DND-41 (cell line): Measurements from ENCODE around the gene KATNA1.
"Not testable (repeated sequence)": the region's sequence is repeated elsewhere in the genome, so short reads cannot be mapped to it uniquely, and the experiment has no call there.

Experiments used
- ATAC-seq: fragments of 200-7000 bp; cut with Tn5 transposase; 3 replicates; pipeline ENCODE4 v1.9.1; 2021; ENCODE audit warnings: low read depth; ENCODE audit not compliant: insufficient read depth
- DNase-seq: peaks from one replicate; pipeline ENCODE4 v3.0.0-alpha.2; 2020
- H2AFZ ChIP-seq: 2 replicates; pipeline ENCODE4 v1.6.0; 2012; ENCODE audit warnings: low read depth, low read length
- H3K27ac ChIP-seq: 2 replicates; pipeline ENCODE4 v1.5.1; 2012; ENCODE audit warnings: low read length, inconsistent platforms
- H3K27me3 ChIP-seq: fragments of 200-600 bp; sonication (generic); 2 replicates; pipeline ENCODE4 v1.6.0; 2012; ENCODE audit warnings: low read length, mild to moderate bottlenecking, inconsistent platforms; ENCODE audit not compliant: insufficient read depth, poor library complexity
- H3K36me3 ChIP-seq: 2 replicates; pipeline ENCODE4 v1.5.1; 2012; ENCODE audit warnings: low read length, inconsistent platforms; ENCODE audit not compliant: insufficient read depth
- H3K4me1 ChIP-seq: 2 replicates; pipeline ENCODE4 v1.5.1; 2012; ENCODE audit warnings: mild to moderate bottlenecking, low read length; ENCODE audit not compliant: insufficient read depth
- H3K4me2 ChIP-seq: 2 replicates; pipeline ENCODE4 v1.6.0; 2012; ENCODE audit warnings: mild to moderate bottlenecking, moderate library complexity, low read length, inconsistent platforms; ENCODE audit not compliant: insufficient read depth
- H3K4me3 ChIP-seq, 2 experiments: fragments of 200-600 bp in 1 of 2; shearing (Covaris generic) in 1 of 2; 2 replicates each; pipeline ENCODE4 v1.5.1; 2012 to 2016; ENCODE audit warnings: inconsistent platforms in 2 of 2, low read length in 2 of 2, mild to moderate bottlenecking in 2 of 2, low read depth in 1 of 2, moderate library complexity in 1 of 2
- H3K79me2 ChIP-seq: 2 replicates; pipeline ENCODE4 v1.6.0; 2012; ENCODE audit warnings: low read length, inconsistent platforms; ENCODE audit not compliant: insufficient read depth
- H3K9ac ChIP-seq: 2 replicates; pipeline ENCODE4 v1.6.0; 2012; ENCODE audit warnings: low read depth, mild to moderate bottlenecking, inconsistent platforms, low read length, moderate library complexity
- H3K9me3 ChIP-seq: 2 replicates; pipeline ENCODE4 v1.5.1; 2012; ENCODE audit warnings: low read length, moderate library complexity, mild to moderate bottlenecking, inconsistent platforms; ENCODE audit not compliant: insufficient read depth, severe bottlenecking
- H4K20me1 ChIP-seq: 2 replicates; pipeline ENCODE4 v1.6.0; 2012; ENCODE audit warnings: low read length; ENCODE audit not compliant: insufficient read depth
- CTCF ChIP-seq: IDR thresholded peaks from 2 replicates; pipeline ENCODE4 v1.5.1; 2012; ENCODE audit warnings: borderline replicate concordance, low read length, moderate library complexity, mild to moderate bottlenecking; ENCODE audit not compliant: poor library complexity, severe bottlenecking; ENCODE audit errors: extremely low read depth
- EZH2 ChIP-seq: IDR thresholded peaks from 3 replicates; pipeline ENCODE4 v1.6.1; 2012; ENCODE audit warnings: borderline replicate concordance, low read depth, mild to moderate bottlenecking, moderate library complexity, low read length, inconsistent platforms; ENCODE audit not compliant: severe bottlenecking

KATNA1 gene

DNA sequence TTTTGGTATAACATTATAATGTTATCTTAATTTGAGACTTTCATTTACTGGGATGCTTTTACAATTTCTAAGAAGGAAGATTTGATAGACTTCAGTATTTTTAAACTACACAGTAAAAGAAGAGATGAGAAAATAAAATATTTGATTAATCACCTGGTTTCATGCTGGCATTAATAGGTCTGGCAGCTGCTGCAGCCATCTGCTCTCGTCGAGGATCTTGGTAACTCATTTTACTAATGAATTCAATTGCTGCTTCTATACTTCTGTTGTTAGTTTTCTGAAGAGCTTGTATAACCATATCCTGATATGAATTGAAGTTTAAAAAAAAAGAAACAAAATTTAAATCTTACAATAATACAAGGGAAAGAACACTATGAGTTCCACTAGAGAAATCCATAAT lies 46.4 kb upstream of the KATNA1 start:
- no peaks in the 10 kb centered on the region for H3K9me3 ChIP-seq
- H3K27me3 ChIP-seq = no peaks in the 10 kb centered on the region
- H3K4me2 ChIP-seq = no peak overlapping the region
- DNase-seq (no peak), ATAC-seq (no peak)
- H4K20me1 ChIP-seq = peaks cover 45% of the 10 kb centered on the region
- H3K79me2 ChIP-seq = peaks cover 96% of the 10 kb centered on the region
- no peak for TF ChIP-seq EZH2
- TF ChIP-seq CTCF = no peak
- no peaks in the 10 kb centered on the region for H3K4me1 ChIP-seq
- H3K9ac ChIP-seq = no peak overlapping the region
- H3K36me3 ChIP-seq = peaks cover 86% of the 10 kb centered on the region
- H2AFZ ChIP-seq = no peak overlapping the region
- H3K27ac ChIP-seq = no peak overlapping the region
- no peak overlapping the region for H3K4me3 ChIP-seq

DNA sequence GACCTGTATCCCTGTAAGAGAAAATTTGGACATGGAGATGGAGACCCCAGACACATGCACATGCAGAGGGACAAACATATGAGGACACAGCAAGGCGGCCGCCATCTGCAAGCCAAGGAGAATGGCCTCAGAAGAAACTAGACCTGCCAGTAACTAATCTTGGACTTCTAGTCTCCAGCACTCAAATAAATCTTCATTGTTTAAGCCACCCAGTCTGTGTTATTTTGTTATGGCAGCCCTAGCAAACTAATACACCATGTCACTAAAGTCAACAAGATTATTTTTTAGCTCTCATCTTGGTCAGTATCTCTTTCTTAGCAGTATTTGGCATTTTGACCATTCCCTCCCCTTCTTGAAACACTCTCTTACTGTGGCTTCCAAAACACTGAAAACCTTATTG lies 42.7 kb upstream of the KATNA1 start:
- Histone ChIP-seq H2AFZ (no peak overlapping the region), H3K79me2 (peaks cover 87% of the 10 kb centered on the region), H3K27me3 (no peaks in the 10 kb centered on the region), H3K9ac (no peak overlapping the region), H3K4me1 (no peaks in the 10 kb centered on the region), H3K36me3 (peaks cover 71% of the 10 kb centered on the region), H3K4me2 (no peak overlapping the region), H3K27ac (no peak overlapping the region), H3K9me3 (no peaks in the 10 kb centered on the region), H4K20me1 (peaks cover 30% of the 10 kb centered on the region), H3K4me3 (no peak overlapping the region)
- TF ChIP-seq CTCF = no peak
- no peak for TF ChIP-seq EZH2
- DNase-seq (no peak), ATAC-seq (no peak)

- Histone ChIP-seq H3K27ac (no peak overlapping the region), H3K4me1 (no peaks in the 10 kb centered on the region), H3K4me3 (no peak overlapping the region), H2AFZ (no peak overlapping the region), H3K9ac (no peak overlapping the region), H3K79me2 (peaks cover 78% of the 10 kb centered on the region), H3K27me3 (no peaks in the 10 kb centered on the region), H4K20me1 (peaks cover 31% of the 10 kb centered on the region; the same call in 1 of the 2 replicates), H3K4me2 (no peak overlapping the region), H3K9me3 (no peaks in the 10 kb centered on the region), H3K36me3 (peaks cover 61% of the 10 kb centered on the region)
- ATAC-seq = no peak
- TF ChIP-seq CTCF (no peak), EZH2 (no peak)
- no peak for DNase-seq
Measured at GRCh38 chr6:149686230-149686629, 37.7 kb upstream of the KATNA1 start.

- ATAC-seq (no peak), DNase-seq (no peak)
- H3K4me1 ChIP-seq = no peaks in the 10 kb centered on the region
- no peaks in the 10 kb centered on the region for H3K9me3 ChIP-seq
- H4K20me1 ChIP-seq = peaks cover 19% of the 10 kb centered on the region; the same call in 1 of the 2 replicates
- no peaks in the 10 kb centered on the region for H3K27me3 ChIP-seq
- H3K4me2 ChIP-seq = no peak overlapping the region
- peaks cover 62% of the 10 kb centered on the region for H3K36me3 ChIP-seq
- H3K27ac ChIP-seq = no peak overlapping the region
- no peak overlapping the region for H2AFZ ChIP-seq
- TF ChIP-seq CTCF (no peak), EZH2 (no peak)
- H3K79me2 ChIP-seq = peaks cover 65% of the 10 kb centered on the region
- H3K9ac ChIP-seq = no peak overlapping the region
- H3K4me3 ChIP-seq = no peak overlapping the region
Measured at GRCh38 chr6:149683256-149683859, 34.8 kb upstream of the KATNA1 start.

DNA sequence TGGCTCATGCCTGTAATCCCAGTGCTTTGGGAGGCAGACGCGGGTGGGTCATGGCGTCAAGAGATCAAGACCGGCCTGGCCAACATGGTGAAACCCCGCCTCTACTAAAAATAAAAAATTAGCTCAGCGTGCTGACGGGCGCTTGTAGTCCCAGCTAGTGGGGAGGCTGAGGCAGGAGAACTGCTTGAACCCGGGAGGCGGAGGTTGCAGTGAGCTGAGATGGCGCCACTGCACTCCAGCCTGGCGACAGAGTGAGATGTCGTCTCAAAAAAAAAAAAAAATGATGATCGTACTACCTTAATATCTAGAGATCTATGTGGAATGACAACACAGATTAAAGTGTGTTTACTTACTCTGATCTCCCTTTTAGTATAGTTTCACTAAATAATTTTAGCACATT lies 33.3 kb upstream of the KATNA1 start:
- ATAC-seq, DNase-seq, H3K9ac ChIP-seq, H3K4me1 ChIP-seq, H3K27ac ChIP-seq, H2AFZ ChIP-seq, H3K4me2 ChIP-seq, H3K27me3 ChIP-seq, H3K9me3 ChIP-seq, H3K4me3 ChIP-seq: not testable (repeated sequence)
- Histone ChIP-seq H3K79me2 (peaks cover 60% of the 10 kb centered on the region), H4K20me1 (peaks cover 21% of the 10 kb centered on the region; the same call in 1 of the 2 replicates), H3K36me3 (peaks cover 69% of the 10 kb centered on the region)
